Activated T-cell treated with anti-CD3 and anti-CD28 coated beads for 48 hours (primary cell): Measurements from ENCODE around the gene LMF1.

Source experiments
- DNase-seq: peaks from one replicate; pipeline ENCODE4 v3.0.0-alpha.2; 2020; ENCODE audit warnings: low read depth

LMF1 gene

GRCh38 chr16:970766-971581 lies at the start of gene LMF1:
LMF1 (minus strand) TSS chr16:970984; CDS start chr16:970980, 4 bp downstream.
- peak; percentile 98 for DNase-seq

GRCh38 chr16:1020091-1020399 lies 49.3 kb upstream of the LMF1 start:
- no peak for DNase-seq

GRCh38 chr16:1019231-1020090 lies 48.7 kb upstream of the LMF1 start:
- DNase-seq: no peak

- no peak for DNase-seq
Measured at GRCh38 chr16:1018447-1019198, 47.8 kb upstream of the LMF1 start.

- DNase-seq: no peak
Measured at GRCh38 chr16:1014771-1015495, 44.1 kb upstream of the LMF1 start.

GRCh38 chr16:1014221-1014620 lies 43.4 kb upstream of the LMF1 start:
- no peak for DNase-seq

GRCh38 chr16:1013593-1013900 lies 42.8 kb upstream of the LMF1 start:
- no peak for DNase-seq

- DNase-seq: no peak
Measured at GRCh38 chr16:1012722-1013592, 42.2 kb upstream of the LMF1 start.

- DNase-seq: no peak
Measured at GRCh38 chr16:1012135-1012534, 41.4 kb upstream of the LMF1 start.

- no peak for DNase-seq
Measured at GRCh38 chr16:1011316-1012082, 40.7 kb upstream of the LMF1 start.

GRCh38 chr16:1010815-1011214 lies 40.0 kb upstream of the LMF1 start:
- no peak for DNase-seq

GRCh38 chr16:1010251-1010650 lies 39.5 kb upstream of the LMF1 start:
- no peak for DNase-seq

GRCh38 chr16:1009358-1010150 lies 38.8 kb upstream of the LMF1 start:
- DNase-seq: no peak

- DNase-seq: no peak
Measured at GRCh38 chr16:1008085-1008484, 37.3 kb upstream of the LMF1 start.

- DNase-seq: no peak
Measured at GRCh38 chr16:1007284-1007850, 36.6 kb upstream of the LMF1 start.

- no peak for DNase-seq
Measured at GRCh38 chr16:1006781-1007180, 36.0 kb upstream of the LMF1 start.

GRCh38 chr16:1005286-1005685 lies 34.5 kb upstream of the LMF1 start:
- DNase-seq: no peak

- DNase-seq: peak; percentile 49
Measured at GRCh38 chr16:1003391-1004347, 32.9 kb upstream of the LMF1 start.
